GM13976 (cell line): ENCODE measurements around the gene FHIP1A.

ENCODE experiments used
- DNase-seq: peaks from one replicate; pipeline ENCODE4 v3.0.0; 2012; ENCODE audit warnings: low spot score
- CTCF ChIP-seq: IDR thresholded peaks from 2 replicates; pipeline ENCODE4 v1.5.1; 2012; ENCODE audit warnings: borderline replicate concordance, mild to moderate bottlenecking; ENCODE audit not compliant: insufficient read depth; ENCODE audit errors: extremely low read depth, missing control alignments, control extremely low read depth
- in situ Hi-C: fragments of 300-500 bp; cut with MboI; formaldehyde crosslinking; loops from one replicate; pipeline ENCODE4 v1.12.0; 2022; ENCODE audit warnings: low sequenced_read_pairs, mixed read lengths, inconsistent platforms; ENCODE audit not compliant: unreplicated experiment

Gene FHIP1A

GRCh38 chr4:151407018-151407417, 2.0 kb upstream of the FHIP1A start:
- no peak for TF ChIP-seq CTCF
- no peak for DNase-seq
- in situ Hi-C loops, result no loop called here

GRCh38 chr4:151407466-151408379, 1.3 kb upstream of the FHIP1A start:
- in situ Hi-C loops, result no loop called here
- TF ChIP-seq CTCF, result no peak
- DNase-seq, result peak; percentile 78

GRCh38 chr4:151408380-151408629, 671 bp upstream of the FHIP1A start:
- no peak for DNase-seq
- no peak for TF ChIP-seq CTCF
- in situ Hi-C loops, result no loop called here

GRCh38 chr4:151409470-151410313, 716 bp downstream of the FHIP1A start:
- no peak for TF ChIP-seq CTCF
- in situ Hi-C loops, result no loop called here
- peak; percentile 37 for DNase-seq

- DNase-seq, result no peak
- TF ChIP-seq CTCF, result no peak
- in situ Hi-C loops, result no loop called here
Measured at GRCh38 chr4:151415978-151416377, 7.0 kb downstream of the FHIP1A start.

GRCh38 chr4:151417164-151417571, 8.2 kb downstream of the FHIP1A start:
- TF ChIP-seq CTCF, result no peak
- in situ Hi-C loops, result no loop called here
- no peak for DNase-seq
